ENCODE measurements around the gene C1QTNF4.

C1QTNF4 gene

DNA sequence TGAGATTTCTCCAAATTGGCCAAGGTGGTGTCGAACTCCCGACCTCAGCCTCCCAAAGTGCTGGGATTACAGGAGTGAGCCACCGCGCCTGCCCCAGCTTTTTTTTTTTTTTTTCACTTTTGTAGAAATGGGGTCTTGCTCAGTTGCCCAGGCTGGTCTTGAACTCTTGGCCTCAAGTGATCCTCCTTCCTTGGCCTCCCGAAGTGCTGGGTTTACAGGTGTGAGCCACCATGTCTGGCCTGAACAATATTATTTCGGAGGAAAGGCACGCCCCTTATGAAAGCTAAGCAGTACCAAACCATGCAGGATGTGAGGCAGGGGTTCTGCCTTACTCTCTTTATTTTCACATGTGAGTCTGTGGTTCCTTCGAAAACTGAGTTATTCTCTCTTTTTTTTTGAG, 32.0 kb upstream of the C1QTNF4 start:
- TF ChIP-seq, protein P1, sequence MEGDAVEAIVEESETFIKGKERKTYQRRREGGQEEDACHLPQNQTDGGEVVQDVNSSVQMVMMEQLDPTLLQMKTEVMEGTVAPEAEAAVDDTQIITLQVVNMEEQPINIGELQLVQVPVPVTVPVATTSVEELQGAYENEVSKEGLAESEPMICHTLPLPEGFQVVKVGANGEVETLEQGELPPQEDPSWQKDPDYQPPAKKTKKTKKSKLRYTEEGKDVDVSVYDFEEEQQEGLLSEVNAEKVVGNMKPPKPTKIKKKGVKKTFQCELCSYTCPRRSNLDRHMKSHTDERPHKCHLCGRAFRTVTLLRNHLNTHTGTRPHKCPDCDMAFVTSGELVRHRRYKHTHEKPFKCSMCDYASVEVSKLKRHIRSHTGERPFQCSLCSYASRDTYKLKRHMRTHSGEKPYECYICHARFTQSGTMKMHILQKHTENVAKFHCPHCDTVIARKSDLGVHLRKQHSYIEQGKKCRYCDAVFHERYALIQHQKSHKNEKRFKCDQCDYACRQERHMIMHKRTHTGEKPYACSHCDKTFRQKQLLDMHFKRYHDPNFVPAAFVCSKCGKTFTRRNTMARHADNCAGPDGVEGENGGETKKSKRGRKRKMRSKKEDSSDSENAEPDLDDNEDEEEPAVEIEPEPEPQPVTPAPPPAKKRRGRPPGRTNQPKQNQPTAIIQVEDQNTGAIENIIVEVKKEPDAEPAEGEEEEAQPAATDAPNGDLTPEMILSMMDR (conservative IDR thresholded peaks at IDR 0.05; ENCODE audit: low read depth) = no peak
- no peak for DNase-seq (ENCODE audit: low spot score)
- POLR2A ChIA-PET (ENCODE audit: low non-redundant PET) = interaction anchor here (0.6 kb wide), 1 partner anchor 10 kb away, joined by 5 read pairs; no protein-coding TSS in a partner anchor
- CTCF ChIA-PET = interaction anchor here (0.6 to 1.5 kb wide), 3 partner anchors 9 to 200 kb away, joined by 3 to 5 read pairs (median 5); no protein-coding TSS in a partner anchor
- no peak overlapping the region for H3K27ac ChIP-seq

- TF ChIP-seq, protein P1 (conservative IDR thresholded peaks at IDR 0.05; ENCODE audit: low read depth) = no peak
- DNase-seq (ENCODE audit: low spot score) = no peak
- ChIA-PET POLR2A (ENCODE audit: low non-redundant PET) (interaction anchor here (0.7 kb wide), 1 partner anchor 94 kb away, joined by 4 read pairs; the partner anchor contains the start of gene AGBL2), CTCF (interaction anchor here (0.6 kb wide), 1 partner anchor 26 kb away, joined by 3 read pairs; no protein-coding TSS in a partner anchor)
- H3K27ac ChIP-seq = no peak overlapping the region
These were observed 26.7 kb upstream of the C1QTNF4 start for GRCh38 chr11:47620836-47621378.

GRCh38 chr11:47617417-47617809, 23.2 kb upstream of the C1QTNF4 start:
- no peak overlapping the region for H3K27ac ChIP-seq
- ChIA-PET POLR2A (ENCODE audit: low non-redundant PET) (no interaction called here), CTCF (interaction anchor here (0.6 to 1.1 kb wide), 3 partner anchors 10 to 23 kb away, joined by 3 to 5 read pairs (median 3); partner anchors contain the start of gene C1QTNF4)
- TF ChIP-seq, protein P1 (conservative IDR thresholded peaks at IDR 0.05; ENCODE audit: low read depth) = peak; percentile 10; the same call in 1 of the 2 replicates
- no peak for DNase-seq (ENCODE audit: low spot score)

DNA sequence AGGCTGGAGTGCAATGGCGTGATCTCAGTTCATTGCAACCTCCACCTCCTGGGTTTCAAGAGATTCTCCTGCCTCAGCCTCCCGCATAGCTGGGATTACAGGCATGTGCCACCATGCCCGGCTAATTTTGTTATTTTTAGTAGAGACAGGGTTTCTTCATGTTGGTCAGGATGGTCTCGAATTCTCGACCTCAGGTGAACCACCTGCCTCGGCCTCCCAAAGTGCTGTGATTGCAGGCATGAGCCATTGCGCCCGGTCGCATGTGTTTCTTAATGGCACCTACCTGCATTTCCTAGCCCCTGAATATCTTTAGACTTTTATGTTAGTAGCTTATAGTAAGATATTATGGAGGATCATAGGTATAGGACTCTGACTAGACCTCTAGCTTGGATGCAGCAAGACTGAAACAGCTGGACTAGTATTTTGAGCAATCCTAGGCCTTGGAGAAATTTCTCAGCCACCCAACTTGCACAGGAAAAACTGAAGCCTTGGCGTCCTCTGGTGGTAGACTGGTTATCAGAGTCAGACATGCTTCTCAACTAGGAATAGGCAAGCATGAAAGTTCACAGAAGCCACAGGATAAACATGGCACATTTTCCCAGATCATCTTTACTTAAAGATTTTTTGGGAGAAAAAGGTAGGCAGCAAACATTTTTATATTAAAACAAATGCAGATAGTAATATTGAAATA, 22.7 kb upstream of the C1QTNF4 start:
- ChIA-PET CTCF (interaction anchor here (0.6 to 1.2 kb wide), 4 partner anchors 10 to 432 kb away, joined by 3 to 5 read pairs (median 4); no protein-coding TSS in a partner anchor), POLR2A (ENCODE audit: low non-redundant PET) (no interaction called here)
- TF ChIP-seq, protein P1 (conservative IDR thresholded peaks at IDR 0.05; ENCODE audit: low read depth) = peak; percentile 69
- no peak overlapping the region for H3K27ac ChIP-seq
- peak; percentile 30 for DNase-seq (ENCODE audit: low spot score)

- no peak for DNase-seq (ENCODE audit: low spot score)
- TF ChIP-seq, protein P1 (conservative IDR thresholded peaks at IDR 0.05; ENCODE audit: low read depth) = no peak
- ChIA-PET POLR2A (ENCODE audit: low non-redundant PET) (interaction anchor here (0.6 kb wide), 2 partner anchors 11 to 191 kb away, joined by 3 to 5 read pairs; no protein-coding TSS in a partner anchor), CTCF (no interaction called here)
- H3K27ac ChIP-seq = no peak overlapping the region
These were observed 21.0 kb upstream of the C1QTNF4 start for GRCh38 chr11:47615249-47615648.

DNA sequence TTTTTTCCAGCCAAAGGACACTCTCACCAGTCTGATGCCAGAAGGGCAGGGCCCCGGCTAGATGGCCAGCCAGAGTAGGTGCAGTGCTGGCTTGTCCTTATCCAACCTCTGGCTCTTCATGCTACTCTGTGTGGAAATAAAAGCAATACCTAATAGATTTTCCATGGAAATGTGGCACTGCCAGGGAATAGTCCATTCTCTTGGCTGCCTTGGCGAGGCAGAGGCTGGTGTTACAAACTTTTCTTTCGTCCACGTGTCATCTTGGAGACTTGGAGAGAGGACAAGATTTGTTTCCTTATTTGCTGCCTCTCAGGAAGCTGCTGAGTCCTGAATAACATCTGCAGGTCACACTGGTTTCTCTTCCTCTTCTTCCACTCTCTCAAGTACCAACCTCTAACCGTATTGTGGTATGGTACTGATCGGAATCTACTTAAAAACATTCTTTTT, 17.2 kb upstream of the C1QTNF4 start:
- POLR2A ChIA-PET (ENCODE audit: low non-redundant PET) = no interaction called here
- H3K27ac ChIP-seq = no peak overlapping the region
- CTCF ChIA-PET = interaction anchor here (0.7 to 1.0 kb wide), 2 partner anchors 15 to 40 kb away, joined by 4 to 5 read pairs; no protein-coding TSS in a partner anchor

More for the DNA sequence above, 17.2 kb upstream of the C1QTNF4 start:
- TF ChIP-seq, protein P1 (conservative IDR thresholded peaks at IDR 0.05; ENCODE audit: low read depth) = no peak
- DNase-seq (ENCODE audit: low spot score) = no peak

Data from RWPE1 (cell line).